H9 (cell line): Measurements from ENCODE around the gene GRIA1. TPM values are rescaled to one million over a fixed set of nuclear protein-coding genes. Genes with fewer than 3 reads are reported as not detected.

Experiments
- DNase-seq: peaks from one replicate; pipeline ENCODE4 v3.0.0-alpha.2; 2017
- H2AFZ ChIP-seq: one replicate; pipeline ENCODE4 v1.6.1; 2013; ENCODE audit warnings: mild to moderate bottlenecking, low read length, control low read depth, moderate library complexity
- H2AK5ac ChIP-seq: 2 replicates; pipeline ENCODE4 v1.6.1; 2013; ENCODE audit warnings: low read length, control low read depth, mixed read lengths; ENCODE audit not compliant: insufficient read length
- H2BK120ac ChIP-seq: one replicate; pipeline ENCODE4 v1.6.1; 2013; ENCODE audit warnings: low read depth, mild to moderate bottlenecking, low read length, control low read depth, inconsistent platforms; ENCODE audit not compliant: poor library complexity, severe bottlenecking
- H2BK12ac ChIP-seq: 2 replicates; pipeline ENCODE4 v1.6.1; 2013; ENCODE audit warnings: low read length, control low read depth, mixed read lengths, low read depth; ENCODE audit not compliant: insufficient read length
- H2BK15ac ChIP-seq: 2 replicates; pipeline ENCODE4 v1.6.1; 2013; ENCODE audit warnings: low read depth, low read length, control low read depth
- H2BK20ac ChIP-seq: one replicate; pipeline ENCODE4 v1.6.1; 2013; ENCODE audit warnings: low read depth, mild to moderate bottlenecking, low read length, control low read depth, inconsistent platforms; ENCODE audit not compliant: poor library complexity, severe bottlenecking
- H2BK5ac ChIP-seq: 2 replicates; pipeline ENCODE4 v1.6.1; 2013; ENCODE audit warnings: low read length, control low read depth, mixed read lengths; ENCODE audit not compliant: insufficient read length
- H3K14ac ChIP-seq: 2 replicates; pipeline ENCODE4 v1.6.1; 2013; ENCODE audit warnings: low read length, control low read depth; ENCODE audit not compliant: insufficient read depth
- H3K18ac ChIP-seq: 2 replicates; pipeline ENCODE4 v1.6.1; 2013; ENCODE audit warnings: low read depth, mild to moderate bottlenecking, mixed read lengths, low read length, control low read depth; ENCODE audit not compliant: insufficient read length
- H3K23ac ChIP-seq: 2 replicates; pipeline ENCODE4 v1.6.1; 2013; ENCODE audit warnings: low read length, control low read depth, mixed read lengths, low read depth; ENCODE audit not compliant: insufficient read length
- H3K23me2 ChIP-seq: 2 replicates; pipeline ENCODE4 v1.6.1; 2013; ENCODE audit warnings: low read depth, mild to moderate bottlenecking, mixed read lengths, low read length, control low read depth; ENCODE audit not compliant: insufficient read length, poor library complexity, severe bottlenecking
- H3K27ac ChIP-seq: 2 replicates; pipeline ENCODE4 v1.5.1; 2013; ENCODE audit warnings: low read length, control low read depth, mixed read lengths, low read depth; ENCODE audit not compliant: insufficient read length
- H3K27me3 ChIP-seq: 2 replicates; pipeline ENCODE4 v1.6.1; 2013; ENCODE audit warnings: low read length, control low read depth, inconsistent platforms; ENCODE audit not compliant: insufficient read depth
- H3K4ac ChIP-seq: 2 replicates; pipeline ENCODE4 v1.6.1; 2013; ENCODE audit warnings: low read depth, mild to moderate bottlenecking, control low read depth, inconsistent platforms, low read length, moderate library complexity
- H3K4me1 ChIP-seq: 2 replicates; pipeline ENCODE4 v1.6.1; 2013; ENCODE audit warnings: low read length, control low read depth, inconsistent platforms; ENCODE audit not compliant: insufficient read depth
- H3K4me2 ChIP-seq: 2 replicates; pipeline ENCODE4 v1.6.1; 2013; ENCODE audit warnings: low read length, control low read depth, mixed read lengths; ENCODE audit not compliant: insufficient read length, insufficient read depth
- H3K56ac ChIP-seq: 2 replicates; pipeline ENCODE4 v1.6.1; 2013; ENCODE audit warnings: low read depth, mild to moderate bottlenecking, mixed read lengths, low read length, control low read depth; ENCODE audit not compliant: insufficient read length
- H3K79me1 ChIP-seq: 2 replicates; pipeline ENCODE4 v1.6.1; 2013; ENCODE audit warnings: low read depth, mild to moderate bottlenecking, moderate library complexity, low read length, control low read depth, inconsistent platforms; ENCODE audit not compliant: insufficient read depth, poor library complexity, severe bottlenecking
- H3K79me2 ChIP-seq: 2 replicates; pipeline ENCODE4 v1.6.1; 2013; ENCODE audit warnings: low read length, control low read depth, inconsistent platforms; ENCODE audit not compliant: insufficient read depth
- H3K9ac ChIP-seq: 2 replicates; pipeline ENCODE4 v1.6.1; 2013; ENCODE audit warnings: low read length, control low read depth, mixed read lengths; ENCODE audit not compliant: insufficient read length; ENCODE audit errors: extremely low read depth
- H3K9me3 ChIP-seq: one replicate; pipeline ENCODE4 v1.6.1; 2013; ENCODE audit warnings: low read depth, low read length, inconsistent platforms; ENCODE audit not compliant: control insufficient read depth
- H3T11ph ChIP-seq: one replicate; pipeline ENCODE4 v1.6.1; 2013; ENCODE audit warnings: mild to moderate bottlenecking, low read length, control low read depth, inconsistent platforms
- H4K20me1 ChIP-seq: one replicate; pipeline ENCODE4 v1.6.1; 2013; ENCODE audit not compliant: control insufficient read depth, insufficient read length, insufficient read depth
- H4K5ac ChIP-seq: 2 replicates; pipeline ENCODE4 v1.6.1; 2013; ENCODE audit warnings: low read depth, mild to moderate bottlenecking, mixed read lengths, low read length, control low read depth; ENCODE audit not compliant: insufficient read length
- H4K8ac ChIP-seq: replicated peaks from 2 replicates; pipeline ENCODE4 v1.6.1; 2013; ENCODE audit warnings: low read length, control low read depth, mixed read lengths, low read depth; ENCODE audit not compliant: insufficient read length
- H4K91ac ChIP-seq: 2 replicates; pipeline ENCODE4 v1.6.1; 2013; ENCODE audit warnings: low read depth, mild to moderate bottlenecking, moderate library complexity, mixed read lengths, low read length, control low read depth; ENCODE audit not compliant: insufficient read length
- H3K27ac Mint-ChIP-seq, 3 experiments: 2 replicates in 2 of 3; 3 replicates in 1 of 3; pipeline ENCODE4 v1.8.0; 2020 to 2021; ENCODE audit warnings: mixed read lengths in 3 of 3, mild to moderate bottlenecking in 1 of 3, moderate library complexity in 1 of 3
- H3K27me3 Mint-ChIP-seq: 2 replicates; pipeline ENCODE4 v1.8.0; 2021; ENCODE audit warnings: low read depth, mild to moderate bottlenecking, moderate library complexity, mixed read lengths
- H3K36me3 Mint-ChIP-seq, 3 experiments: 2 replicates in 2 of 3; 3 replicates in 1 of 3; pipeline ENCODE4 v1.8.0; 2020 to 2021; ENCODE audit warnings: low read depth in 3 of 3, mixed read lengths in 3 of 3; ENCODE audit not compliant: insufficient read depth in 1 of 3
- H3K4me1 Mint-ChIP-seq, 2 experiments: 2 replicates each; pipeline ENCODE4 v1.8.0; 2020; ENCODE audit warnings: mixed read lengths in 2 of 2
- H3K4me3 Mint-ChIP-seq, 2 experiments: 2 replicates in 1 of 2; 3 replicates in 1 of 2; pipeline ENCODE4 v1.8.0; 2020 to 2021; ENCODE audit warnings: mild to moderate bottlenecking in 2 of 2, mixed read lengths in 2 of 2, moderate library complexity in 1 of 2
- H3K9me3 Mint-ChIP-seq, 2 experiments: 2 replicates in 1 of 2; 3 replicates in 1 of 2; pipeline ENCODE4 v1.8.0; 2020; ENCODE audit warnings: mild to moderate bottlenecking in 2 of 2, mixed read lengths in 2 of 2, moderate library complexity in 1 of 2
- CTCF ChIP-seq: fragments of 200-600 bp; sonication (generic); conservative IDR thresholded peaks from 3 replicates; pipeline ENCODE4 v1.8.0; 2021; ENCODE audit warnings: antibody characterized with exemption, mild to moderate bottlenecking
- WGBS: extraction: QIAGEN DNeasy Blood & Tissue Kit; methylation state at CpG from one replicate; pipeline ENCODE4 v1.1.7; 2013; ENCODE audit warnings: missing lambda C conversion rate, low lambda C conversion rate, mixed read lengths; ENCODE audit not compliant: insufficient read length; ENCODE audit errors: extremely low coverage; 5-methylcytosine and 5-hydroxymethylcytosine counted together
- total RNA-seq: library from RNA; stranded (reverse); gene quantifications from 2 replicates; pipeline ENCODE4 v1.2.1, GENCODE V29; 2021

Gene GRIA1
- total RNA-seq, 1 experiment from 2014 or later, result 0.52 TPM

DNA sequence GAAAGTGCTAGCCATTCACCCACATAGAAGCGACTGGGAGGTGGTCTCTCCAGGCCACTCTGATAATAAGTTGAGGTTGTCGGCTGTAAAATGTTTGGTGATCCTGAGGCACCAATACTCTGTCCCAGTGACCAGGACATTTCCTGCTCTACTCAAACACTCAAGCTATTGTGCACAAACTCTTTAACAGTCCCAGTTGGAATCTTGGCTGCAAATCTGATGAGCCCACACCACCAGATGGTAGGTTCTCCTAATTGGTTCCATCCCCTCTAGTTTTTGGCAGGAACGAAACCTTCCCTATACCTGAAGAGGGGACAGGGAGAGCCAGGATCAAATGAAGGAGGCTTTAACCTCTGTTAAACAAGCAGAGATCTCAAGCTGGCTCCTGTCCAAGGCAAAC is 14.3 kb downstream of the GRIA1 start:
- no CpG with 5 or more reads among the region's 3 CpGs for WGBS

More for the DNA sequence above, 14.3 kb downstream of the GRIA1 start:
- no peak overlapping the region for H3K4me3 Mint-ChIP-seq
- Histone ChIP-seq H3T11ph (no peak overlapping the region), H3K4me2 (no peak overlapping the region), H2BK5ac (no peak overlapping the region), H2BK12ac (no peak overlapping the region), H3K4me1 (no peaks in the 10 kb centered on the region), H3K79me2 (no peaks in the 10 kb centered on the region), H3K23me2 (no peaks in the 10 kb centered on the region), H2BK15ac (no peak overlapping the region), H2AK5ac (no peak overlapping the region), H2BK120ac (no peak overlapping the region), H4K20me1 (no peaks in the 10 kb centered on the region), H3K27ac (no peak overlapping the region), H3K4ac (no peak overlapping the region), H3K9me3 (no peaks in the 10 kb centered on the region), H3K79me1 (no peaks in the 10 kb centered on the region), H3K14ac (no peak overlapping the region), H3K18ac (no peak overlapping the region), H2AFZ (no peak overlapping the region), H4K91ac (no peak overlapping the region), H3K56ac (no peak overlapping the region), H3K9ac (no peak overlapping the region), H4K5ac (no peak overlapping the region), H2BK20ac (no peak overlapping the region), H4K8ac (no peak overlapping the region), H3K27me3 (no peaks in the 10 kb centered on the region), H3K23ac (no peak overlapping the region)
- no peak for TF ChIP-seq CTCF
- peaks cover 8 to 10% of the 10 kb centered on the region in 2 experiments for H3K9me3 Mint-ChIP-seq
- H3K36me3 Mint-ChIP-seq, result peaks cover 0 to 18% (median 7%) of the 10 kb centered on the region in 3 experiments; a peak in 5 of 7 replicates
- no peak overlapping the region for H3K27ac Mint-ChIP-seq
- peaks cover 14 to 15% of the 10 kb centered on the region in 2 experiments for H3K4me1 Mint-ChIP-seq
- DNase-seq, result no peak
- H3K27me3 Mint-ChIP-seq, result no peaks in the 10 kb centered on the region
